Neural cell (in vitro differentiated cells): ENCODE measurements around the gene ESYT3.

Experiments used
- EZH2 ChIP-seq: fragments of 200-600, 300-800 bp; shearing (Covaris generic), sonication (generic); IDR thresholded peaks from 2 replicates; pipeline ENCODE4 v1.6.1; 2014; ENCODE audit warnings: antibody characterized with exemption, low read length, borderline replicate concordance, mild to moderate bottlenecking; ENCODE audit not compliant: insufficient read depth, poor library complexity, severe bottlenecking
- MXI1 ChIP-seq: fragments of 450-650 bp; conservative IDR thresholded peaks from 2 replicates; pipeline ENCODE4 v1.6.1; 2014; ENCODE audit warnings: antibody characterized with exemption, mild to moderate bottlenecking; ENCODE audit not compliant: poor library complexity, severe bottlenecking
- POLR2AphosphoS5 ChIP-seq: IDR thresholded peaks from 2 replicates; pipeline ENCODE4 v1.6.1; 2012
- RAD21 ChIP-seq: fragments of 450-650 bp; conservative IDR thresholded peaks from 2 replicates; pipeline ENCODE4 v1.6.1; 2014; ENCODE audit warnings: antibody characterized with exemption, mild to moderate bottlenecking, moderate library complexity
- TAF1 ChIP-seq: IDR thresholded peaks from 2 replicates; pipeline ENCODE4 v1.6.1; 2012; ENCODE audit warnings: low read depth
- TF ChIP-seq, protein P1 (sequence below): IDR thresholded peaks from 2 replicates; pipeline ENCODE4 v1.6.1; 2012; ENCODE audit warnings: borderline replicate concordance
- TF ChIP-seq, protein P2 (sequence below): fragments of 450-650 bp; IDR thresholded peaks from 2 replicates; pipeline ENCODE4 v1.5.1; 2014; ENCODE audit warnings: antibody characterized with exemption, mild to moderate bottlenecking, moderate library complexity; ENCODE audit not compliant: poor library complexity, severe bottlenecking

DNA sequence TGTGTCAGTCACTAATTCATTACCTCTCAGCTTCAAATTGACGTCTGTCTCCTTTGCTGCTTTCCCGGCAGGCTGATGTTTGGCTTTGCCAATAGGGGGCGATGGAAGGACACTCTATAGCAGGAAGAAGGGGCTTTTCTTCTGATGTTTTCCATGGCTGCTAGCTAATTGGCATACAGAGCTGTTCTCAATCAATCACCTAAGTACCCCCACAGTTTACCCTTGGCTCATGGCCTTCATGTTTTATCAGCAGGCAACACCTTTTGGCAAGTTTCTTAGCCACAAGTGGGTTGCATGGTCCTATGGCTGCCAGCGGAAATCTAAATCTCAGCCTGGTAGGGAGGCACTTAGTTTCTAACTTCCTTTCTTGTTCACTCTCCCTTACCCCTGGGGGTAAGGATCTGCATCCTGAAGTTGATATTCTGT is 45.0 kb downstream of the ESYT3 start:
- TF ChIP-seq, protein P1, sequence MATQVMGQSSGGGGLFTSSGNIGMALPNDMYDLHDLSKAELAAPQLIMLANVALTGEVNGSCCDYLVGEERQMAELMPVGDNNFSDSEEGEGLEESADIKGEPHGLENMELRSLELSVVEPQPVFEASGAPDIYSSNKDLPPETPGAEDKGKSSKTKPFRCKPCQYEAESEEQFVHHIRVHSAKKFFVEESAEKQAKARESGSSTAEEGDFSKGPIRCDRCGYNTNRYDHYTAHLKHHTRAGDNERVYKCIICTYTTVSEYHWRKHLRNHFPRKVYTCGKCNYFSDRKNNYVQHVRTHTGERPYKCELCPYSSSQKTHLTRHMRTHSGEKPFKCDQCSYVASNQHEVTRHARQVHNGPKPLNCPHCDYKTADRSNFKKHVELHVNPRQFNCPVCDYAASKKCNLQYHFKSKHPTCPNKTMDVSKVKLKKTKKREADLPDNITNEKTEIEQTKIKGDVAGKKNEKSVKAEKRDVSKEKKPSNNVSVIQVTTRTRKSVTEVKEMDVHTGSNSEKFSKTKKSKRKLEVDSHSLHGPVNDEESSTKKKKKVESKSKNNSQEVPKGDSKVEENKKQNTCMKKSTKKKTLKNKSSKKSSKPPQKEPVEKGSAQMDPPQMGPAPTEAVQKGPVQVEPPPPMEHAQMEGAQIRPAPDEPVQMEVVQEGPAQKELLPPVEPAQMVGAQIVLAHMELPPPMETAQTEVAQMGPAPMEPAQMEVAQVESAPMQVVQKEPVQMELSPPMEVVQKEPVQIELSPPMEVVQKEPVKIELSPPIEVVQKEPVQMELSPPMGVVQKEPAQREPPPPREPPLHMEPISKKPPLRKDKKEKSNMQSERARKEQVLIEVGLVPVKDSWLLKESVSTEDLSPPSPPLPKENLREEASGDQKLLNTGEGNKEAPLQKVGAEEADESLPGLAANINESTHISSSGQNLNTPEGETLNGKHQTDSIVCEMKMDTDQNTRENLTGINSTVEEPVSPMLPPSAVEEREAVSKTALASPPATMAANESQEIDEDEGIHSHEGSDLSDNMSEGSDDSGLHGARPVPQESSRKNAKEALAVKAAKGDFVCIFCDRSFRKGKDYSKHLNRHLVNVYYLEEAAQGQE: no peak
- TF ChIP-seq, protein P2, sequence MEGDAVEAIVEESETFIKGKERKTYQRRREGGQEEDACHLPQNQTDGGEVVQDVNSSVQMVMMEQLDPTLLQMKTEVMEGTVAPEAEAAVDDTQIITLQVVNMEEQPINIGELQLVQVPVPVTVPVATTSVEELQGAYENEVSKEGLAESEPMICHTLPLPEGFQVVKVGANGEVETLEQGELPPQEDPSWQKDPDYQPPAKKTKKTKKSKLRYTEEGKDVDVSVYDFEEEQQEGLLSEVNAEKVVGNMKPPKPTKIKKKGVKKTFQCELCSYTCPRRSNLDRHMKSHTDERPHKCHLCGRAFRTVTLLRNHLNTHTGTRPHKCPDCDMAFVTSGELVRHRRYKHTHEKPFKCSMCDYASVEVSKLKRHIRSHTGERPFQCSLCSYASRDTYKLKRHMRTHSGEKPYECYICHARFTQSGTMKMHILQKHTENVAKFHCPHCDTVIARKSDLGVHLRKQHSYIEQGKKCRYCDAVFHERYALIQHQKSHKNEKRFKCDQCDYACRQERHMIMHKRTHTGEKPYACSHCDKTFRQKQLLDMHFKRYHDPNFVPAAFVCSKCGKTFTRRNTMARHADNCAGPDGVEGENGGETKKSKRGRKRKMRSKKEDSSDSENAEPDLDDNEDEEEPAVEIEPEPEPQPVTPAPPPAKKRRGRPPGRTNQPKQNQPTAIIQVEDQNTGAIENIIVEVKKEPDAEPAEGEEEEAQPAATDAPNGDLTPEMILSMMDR: peak; percentile 57
- TF ChIP-seq EZH2: no peak
- no peak for TF ChIP-seq TAF1
- TF ChIP-seq MXI1: no peak
- peak; percentile 54 for TF ChIP-seq RAD21
- no peak for TF ChIP-seq POLR2AphosphoS5
